GM23338 (cell line): ENCODE results near the gene MYRF. TPM values are rescaled to one million over a fixed set of nuclear protein-coding genes. Genes with fewer than 3 reads are reported as not detected.

Experiments
- ATAC-seq: fragments of 200-7000 bp; cut with Tn5 transposase; 3 replicates; pipeline ENCODE4 v1.9.1; 2020
- DNase-seq: peaks from one replicate; pipeline ENCODE4 v3.0.0-alpha.2; 2015; ENCODE audit warnings: low spot score
- H2AFZ ChIP-seq: fragments of 200-600 bp; sonication (generic); 2 replicates; pipeline ENCODE4 v1.8.0; 2016; ENCODE audit warnings: antibody characterized with exemption, mild to moderate bottlenecking, moderate library complexity
- H3F3A ChIP-seq: fragments of 200-600 bp; sonication (generic); replicated peaks from 2 replicates; pipeline ENCODE4 v1.8.0; 2017; ENCODE audit warnings: antibody characterized with exemption, mixed run types, low read depth
- H3K27ac ChIP-seq: fragments of 200-600 bp; sonication (generic); 2 replicates; pipeline ENCODE4 v1.6.1; 2016; ENCODE audit warnings: low read depth
- H3K27me3 ChIP-seq: fragments of 200-600 bp; sonication (generic); 2 replicates; pipeline ENCODE4 v1.8.0; 2016; ENCODE audit warnings: mild to moderate bottlenecking, mixed run types, moderate library complexity; ENCODE audit not compliant: insufficient read depth
- H3K36me3 ChIP-seq: fragments of 200-600 bp; sonication (generic); 2 replicates; pipeline ENCODE4 v1.8.0; 2016; ENCODE audit warnings: mild to moderate bottlenecking; ENCODE audit not compliant: insufficient read depth
- H3K4me1 ChIP-seq: fragments of 200-600 bp; sonication (generic); 2 replicates; pipeline ENCODE4 v1.8.0; 2016; ENCODE audit warnings: mild to moderate bottlenecking, moderate library complexity; ENCODE audit not compliant: insufficient read depth
- H3K4me2 ChIP-seq: fragments of 200-600 bp; sonication (generic); 2 replicates; pipeline ENCODE4 v1.7.1; 2017; ENCODE audit warnings: mixed run types
- H3K4me3 ChIP-seq: fragments of 200-600 bp; sonication (generic); 2 replicates; pipeline ENCODE4 v1.6.1; 2016; ENCODE audit warnings: mixed run types
- H3K79me2 ChIP-seq: fragments of 200-600 bp; sonication (generic); replicated peaks from 2 replicates; pipeline ENCODE4 v1.8.0; 2017; ENCODE audit warnings: mild to moderate bottlenecking; ENCODE audit not compliant: insufficient read depth
- H3K9me2 ChIP-seq: fragments of 200-600 bp; sonication (generic); 2 replicates; pipeline ENCODE4 v1.8.0; 2017; ENCODE audit not compliant: insufficient read depth
- H4K20me1 ChIP-seq: fragments of 200-600 bp; sonication (generic); replicated peaks from 2 replicates; pipeline ENCODE4 v1.8.0; 2017; ENCODE audit warnings: mild to moderate bottlenecking; ENCODE audit not compliant: insufficient read depth
- H3K27ac Mint-ChIP-seq: 2 replicates; pipeline ENCODE4 v1.8.0; 2020; ENCODE audit warnings: inconsistent platforms, mild to moderate bottlenecking, moderate library complexity, mixed read lengths
- H3K27me3 Mint-ChIP-seq: 3 replicates; pipeline ENCODE4 v1.8.0; 2022; ENCODE audit warnings: low read depth, mild to moderate bottlenecking, moderate library complexity, mixed read lengths, inconsistent platforms; ENCODE audit not compliant: insufficient read depth, poor library complexity
- H3K36me3 Mint-ChIP-seq: 3 replicates; pipeline ENCODE4 v1.8.0; 2021; ENCODE audit warnings: low read depth, mild to moderate bottlenecking, inconsistent platforms, moderate library complexity, mixed read lengths
- H3K4me1 Mint-ChIP-seq: 3 replicates; pipeline ENCODE4 v1.8.0; 2020; ENCODE audit warnings: mild to moderate bottlenecking, inconsistent platforms, mixed read lengths
- H3K4me3 Mint-ChIP-seq: 3 replicates; pipeline ENCODE4 v1.8.0; 2021; ENCODE audit warnings: moderate library complexity, mild to moderate bottlenecking, inconsistent platforms, mixed read lengths
- H3K9me3 Mint-ChIP-seq: 3 replicates; pipeline ENCODE4 v1.8.0; 2020; ENCODE audit warnings: moderate library complexity, mild to moderate bottlenecking, inconsistent platforms, mixed read lengths
- CREB1 ChIP-seq: fragments of 250-450 bp; sonication (Bioruptor Pico); IDR thresholded peaks from 2 replicates; pipeline ENCODE4 v1.5.0; 2020; ENCODE audit warnings: low read depth, mild to moderate bottlenecking, moderate library complexity
- CTCF ChIP-seq, 2 experiments: fragments of 200-600 bp in 1 of 2; sonication (generic) in 1 of 2; conservative IDR thresholded peaks; 2 replicates each; pipeline versions ENCODE4 v1.5.1 to v1.6.1; 2016 to 2017; ENCODE audit warnings: antibody characterized with exemption in 2 of 2, low read depth in 2 of 2, mild to moderate bottlenecking in 2 of 2, moderate library complexity in 1 of 2
- ETS1 ChIP-seq: IDR thresholded peaks from 2 replicates; pipeline ENCODE4 v1.6.1; 2016; ENCODE audit warnings: antibody characterized with exemption
- EZH2 ChIP-seq: fragments of 200-600 bp; sonication (generic); IDR thresholded peaks from one replicate; pipeline ENCODE4 v1.8.0; 2017; ENCODE audit warnings: antibody characterized with exemption, mild to moderate bottlenecking, low read depth; ENCODE audit not compliant: unreplicated experiment
- EZH2phosphoT487 ChIP-seq: fragments of 200-600 bp; sonication (generic); IDR thresholded peaks from one replicate; pipeline ENCODE4 v1.8.1; 2018; ENCODE audit warnings: antibody characterized with exemption; ENCODE audit not compliant: unreplicated experiment
- JUNB ChIP-seq: IDR thresholded peaks from one replicate; pipeline ENCODE4 v1.6.1; 2016; ENCODE audit warnings: antibody characterized with exemption; ENCODE audit not compliant: unreplicated experiment
- NANOG ChIP-seq: IDR thresholded peaks from 2 replicates; pipeline ENCODE4 v1.6.1; 2016; ENCODE audit warnings: antibody characterized with exemption, borderline replicate concordance
- POLR2AphosphoS5 ChIP-seq: IDR thresholded peaks from 2 replicates; pipeline ENCODE4 v1.6.1; 2016; ENCODE audit warnings: antibody characterized with exemption, low read depth
- REST ChIP-seq: IDR thresholded peaks from one replicate; pipeline ENCODE4 v1.6.1; 2018; ENCODE audit warnings: antibody characterized with exemption; ENCODE audit not compliant: unreplicated experiment
- STAT1 ChIP-seq: IDR thresholded peaks from one replicate; pipeline ENCODE4 v1.6.1; 2016; ENCODE audit warnings: antibody characterized with exemption; ENCODE audit not compliant: unreplicated experiment
- ZNF114 ChIP-seq: fragments of 250-450 bp; sonication (Bioruptor Pico); IDR thresholded peaks from 2 replicates; pipeline ENCODE4 v1.5.0; 2020; ENCODE audit warnings: mild to moderate bottlenecking, moderate library complexity
- ZNF331 ChIP-seq: fragments of 250-450 bp; sonication (Bioruptor Pico); IDR thresholded peaks from 2 replicates; pipeline ENCODE4 v1.5.0; 2020; ENCODE audit warnings: low read depth, mild to moderate bottlenecking, moderate library complexity
- ZNF462 ChIP-seq: fragments of 250-450 bp; sonication (Bioruptor Pico); IDR thresholded peaks from 2 replicates; pipeline ENCODE4 v1.5.0; 2020; ENCODE audit warnings: mild to moderate bottlenecking, moderate library complexity
- polyA plus RNA-seq: library from polyadenylated mRNA; unstranded; fragments of >200 nt; fragmentation: Nextera tagmentation; extraction: Ambion mirVana; gene quantifications from 2 replicates; pipeline ENCODE4 v1.2.1, GENCODE V29; 2016
- total RNA-seq: library from RNA; depleted of rRNA; stranded (reverse); fragments of >200 nt; shearing (Covaris generic); gene quantifications from 2 replicates; pipeline ENCODE4 v1.2.3, GENCODE V29; 2014

MYRF gene
- total and polyA plus RNA-seq, 2 experiments from 2014 or later = 1.9 to 5.5 TPM

- no peak for TF ChIP-seq EZH2
- no peak for TF ChIP-seq NANOG
- no peak for TF ChIP-seq CREB1 (CRISPR knock-in tag)
- TF ChIP-seq REST = no peak
- TF ChIP-seq POLR2AphosphoS5 = no peak
- TF ChIP-seq STAT1 = no peak
- TF ChIP-seq ZNF114 (CRISPR knock-in tag) = no peak
- no peak for TF ChIP-seq JUNB
- no peak for TF ChIP-seq CTCF (conservative IDR thresholded peaks at IDR 0.05; ENCODE audit: low read depth in 2 of 2)
- TF ChIP-seq ETS1 = no peak
- TF ChIP-seq EZH2phosphoT487 = no peak
- no peak for TF ChIP-seq ZNF331 (CRISPR knock-in tag)
- no peak for TF ChIP-seq ZNF462 (CRISPR knock-in tag)
- H3F3A ChIP-seq = peaks cover under 1% of the 10 kb centered on the region; the same call in 1 of the 2 replicates
- H3K36me3 Mint-ChIP-seq = no peaks in the 10 kb centered on the region; the same call in 2 of the 3 replicates
- peaks cover 28% of the 10 kb centered on the region for H3K27me3 Mint-ChIP-seq
- H3K79me2 ChIP-seq = no peaks in the 10 kb centered on the region
- no peaks in the 10 kb centered on the region for H3K9me3 Mint-ChIP-seq
- DNase-seq = no peak
- H3K4me3 Mint-ChIP-seq = no peak overlapping the region
- H4K20me1 ChIP-seq = peaks cover 3% of the 10 kb centered on the region; the same call in 1 of the 2 replicates
- no peak overlapping the region for H3K27ac ChIP-seq
- H3K4me2 ChIP-seq = no peak overlapping the region
- ATAC-seq = no peak
- H3K4me1 Mint-ChIP-seq = peaks cover 26% of the 10 kb centered on the region
- no peak overlapping the region for H3K27ac Mint-ChIP-seq
- no peak overlapping the region for H2AFZ ChIP-seq
- peaks cover 12% of the 10 kb centered on the region; the same call in 1 of the 2 replicates for H3K4me1 ChIP-seq
- peaks cover 27% of the 10 kb centered on the region for H3K27me3 ChIP-seq
- no peaks in the 10 kb centered on the region for H3K9me2 ChIP-seq
- no peak overlapping the region for H3K4me3 ChIP-seq
- H3K36me3 ChIP-seq = no peaks in the 10 kb centered on the region
These were observed 3.7 kb downstream of the MYRF start for GRCh38 chr11:61756147-61756451.
